Hepatocyte (in vitro differentiated cells): ENCODE results near the gene PRICKLE3. TPM values are rescaled to one million over a fixed set of nuclear protein-coding genes. Genes with fewer than 3 reads are reported as not detected.

ENCODE experiments used
- DNase-seq: peaks from one replicate; pipeline ENCODE4 v3.0.0-alpha.2; 2016; ENCODE audit warnings: low spot score
- H2AFZ ChIP-seq: fragments of 200-600 bp; sonication (generic); 2 replicates; pipeline ENCODE4 v1.6.0; 2016; ENCODE audit warnings: antibody characterized with exemption, mild to moderate bottlenecking
- H3K27ac ChIP-seq: fragments of 200-600 bp; sonication (generic); 2 replicates; pipeline ENCODE4 v1.5.1; 2016; ENCODE audit warnings: mild to moderate bottlenecking
- H3K27me3 ChIP-seq: fragments of 200-600 bp; sonication (generic); 2 replicates; pipeline ENCODE4 v1.6.1; 2016
- H3K36me3 ChIP-seq: fragments of 200-600 bp; sonication (generic); replicated peaks from 2 replicates; pipeline ENCODE4 v1.5.1; 2016; ENCODE audit warnings: low read depth; ENCODE audit not compliant: insufficient read depth
- H3K4me1 ChIP-seq: fragments of 200-600 bp; sonication (generic); 2 replicates; pipeline ENCODE4 v1.5.1; 2016; ENCODE audit warnings: mild to moderate bottlenecking, moderate library complexity; ENCODE audit not compliant: insufficient read depth
- H3K4me2 ChIP-seq: fragments of 200-600 bp; sonication (generic); 2 replicates; pipeline ENCODE4 v1.6.0; 2016
- H3K4me3 ChIP-seq: fragments of 200-600 bp; sonication (generic); 2 replicates; pipeline ENCODE4 v1.5.1; 2016; ENCODE audit warnings: mild to moderate bottlenecking
- H3K79me2 ChIP-seq: fragments of 200-600 bp; sonication (generic); 2 replicates; pipeline ENCODE4 v1.6.0; 2017; ENCODE audit warnings: mild to moderate bottlenecking
- H3K9me2 ChIP-seq: fragments of 200-600 bp; sonication (generic); replicated peaks from 2 replicates; pipeline ENCODE4 v1.6.0; 2017; ENCODE audit warnings: mild to moderate bottlenecking; ENCODE audit not compliant: insufficient read depth
- H3K9me3 ChIP-seq: fragments of 200-600 bp; sonication (generic); 2 replicates; pipeline ENCODE4 v1.5.1; 2016; ENCODE audit warnings: low read depth, mild to moderate bottlenecking
- H4K20me1 ChIP-seq: fragments of 200-600 bp; sonication (generic); 2 replicates; pipeline ENCODE4 v1.6.0; 2016; ENCODE audit warnings: mild to moderate bottlenecking; ENCODE audit not compliant: insufficient read depth, poor library complexity, severe bottlenecking
- EZH2 ChIP-seq: fragments of 200-600 bp; sonication (generic); IDR thresholded peaks from 2 replicates; pipeline ENCODE4 v1.6.1; 2016; ENCODE audit warnings: antibody characterized with exemption, mild to moderate bottlenecking, borderline replicate concordance
- EZH2phosphoT487 ChIP-seq: fragments of 200-600 bp; sonication (generic); IDR thresholded peaks from one replicate; pipeline ENCODE4 v1.6.1; 2018; ENCODE audit warnings: antibody characterized with exemption, mild to moderate bottlenecking, low read depth, moderate library complexity; ENCODE audit not compliant: unreplicated experiment, severe bottlenecking
- WGBS: methylation state at CpG from one replicate; pipeline ENCODE4 v1.1.6; 2016; ENCODE audit warnings: low lambda C conversion rate; ENCODE audit errors: missing lambda C conversion rate; 5-methylcytosine and 5-hydroxymethylcytosine counted together
- polyA plus RNA-seq: library from polyadenylated mRNA; unstranded; fragments of >200 nt; fragmentation: Nextera tagmentation; extraction: Ambion mirVana; gene quantifications from 2 replicates; pipeline ENCODE4 v1.2.1, GENCODE V29; 2016
- total RNA-seq: library from RNA; depleted of rRNA; stranded (reverse); fragments of >200 nt; gene quantifications from 2 replicates; pipeline ENCODE4 v1.2.3, GENCODE V29; 2014
- TF ChIP-seq, protein P1 (sequence below): fragments of 200-600 bp; sonication (generic); IDR thresholded peaks from 2 replicates; pipeline ENCODE4 v1.5.1; 2016; ENCODE audit warnings: antibody characterized with exemption, mild to moderate bottlenecking; ENCODE audit not compliant: poor library complexity

PRICKLE3 gene, protein sequence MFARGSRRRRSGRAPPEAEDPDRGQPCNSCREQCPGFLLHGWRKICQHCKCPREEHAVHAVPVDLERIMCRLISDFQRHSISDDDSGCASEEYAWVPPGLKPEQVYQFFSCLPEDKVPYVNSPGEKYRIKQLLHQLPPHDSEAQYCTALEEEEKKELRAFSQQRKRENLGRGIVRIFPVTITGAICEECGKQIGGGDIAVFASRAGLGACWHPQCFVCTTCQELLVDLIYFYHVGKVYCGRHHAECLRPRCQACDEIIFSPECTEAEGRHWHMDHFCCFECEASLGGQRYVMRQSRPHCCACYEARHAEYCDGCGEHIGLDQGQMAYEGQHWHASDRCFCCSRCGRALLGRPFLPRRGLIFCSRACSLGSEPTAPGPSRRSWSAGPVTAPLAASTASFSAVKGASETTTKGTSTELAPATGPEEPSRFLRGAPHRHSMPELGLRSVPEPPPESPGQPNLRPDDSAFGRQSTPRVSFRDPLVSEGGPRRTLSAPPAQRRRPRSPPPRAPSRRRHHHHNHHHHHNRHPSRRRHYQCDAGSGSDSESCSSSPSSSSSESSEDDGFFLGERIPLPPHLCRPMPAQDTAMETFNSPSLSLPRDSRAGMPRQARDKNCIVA
- 2.8 and 6.1 TPM in 2 replicates for total RNA-seq
- 9.3 and 15.7 TPM in 2 replicates for polyA plus RNA-seq

DNA sequence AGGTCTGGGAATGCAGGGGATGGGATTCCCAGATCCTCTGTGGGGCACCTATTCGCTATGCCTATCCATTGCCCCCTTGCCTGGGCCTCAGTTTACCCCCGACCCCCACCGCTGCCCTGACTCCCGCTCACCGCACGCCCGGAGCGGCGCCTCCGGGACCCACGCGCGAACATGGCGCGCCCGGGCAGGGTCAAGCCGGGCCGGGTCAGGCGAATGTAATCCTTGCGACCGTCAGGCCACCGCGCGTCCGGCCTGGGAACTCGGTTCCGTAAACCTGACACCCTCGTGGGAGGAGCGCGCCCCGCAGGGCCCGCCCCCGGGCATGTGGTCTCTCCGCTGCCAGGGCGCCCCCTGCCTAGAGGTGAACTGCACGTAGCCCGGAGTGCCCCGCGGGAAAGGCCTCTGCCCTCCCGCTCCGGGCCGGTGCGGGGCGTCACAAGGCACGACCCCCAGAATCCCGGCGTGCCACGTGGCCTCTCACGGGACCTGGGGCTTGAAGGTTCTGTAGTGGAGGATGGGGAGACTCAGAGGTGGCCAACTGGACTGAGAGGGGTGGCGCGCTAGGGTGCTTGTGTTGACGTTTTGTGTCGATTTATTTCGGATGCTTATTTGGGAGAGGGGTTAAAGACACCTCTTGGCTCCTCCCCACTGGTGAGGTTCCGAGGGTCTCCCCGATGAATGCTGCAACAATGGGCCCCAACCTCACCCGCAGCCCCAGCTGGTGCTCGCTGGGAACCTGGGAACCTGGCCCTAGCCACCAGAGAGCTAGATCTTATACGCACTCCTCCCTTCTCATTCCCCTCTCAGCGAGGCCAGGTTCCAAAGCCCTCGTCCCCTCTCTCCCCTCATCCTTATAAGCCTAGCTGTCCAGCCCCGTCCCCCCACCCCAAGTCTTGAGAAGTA lies at the start of gene PRICKLE3:
Gene PRICKLE3 (minus strand): TSS at position 249 of the 903 bp plus-strand sequence. CDS start 76 bp downstream, at position 173.
- no peak for TF ChIP-seq EZH2phosphoT487
- TF ChIP-seq, protein P1, sequence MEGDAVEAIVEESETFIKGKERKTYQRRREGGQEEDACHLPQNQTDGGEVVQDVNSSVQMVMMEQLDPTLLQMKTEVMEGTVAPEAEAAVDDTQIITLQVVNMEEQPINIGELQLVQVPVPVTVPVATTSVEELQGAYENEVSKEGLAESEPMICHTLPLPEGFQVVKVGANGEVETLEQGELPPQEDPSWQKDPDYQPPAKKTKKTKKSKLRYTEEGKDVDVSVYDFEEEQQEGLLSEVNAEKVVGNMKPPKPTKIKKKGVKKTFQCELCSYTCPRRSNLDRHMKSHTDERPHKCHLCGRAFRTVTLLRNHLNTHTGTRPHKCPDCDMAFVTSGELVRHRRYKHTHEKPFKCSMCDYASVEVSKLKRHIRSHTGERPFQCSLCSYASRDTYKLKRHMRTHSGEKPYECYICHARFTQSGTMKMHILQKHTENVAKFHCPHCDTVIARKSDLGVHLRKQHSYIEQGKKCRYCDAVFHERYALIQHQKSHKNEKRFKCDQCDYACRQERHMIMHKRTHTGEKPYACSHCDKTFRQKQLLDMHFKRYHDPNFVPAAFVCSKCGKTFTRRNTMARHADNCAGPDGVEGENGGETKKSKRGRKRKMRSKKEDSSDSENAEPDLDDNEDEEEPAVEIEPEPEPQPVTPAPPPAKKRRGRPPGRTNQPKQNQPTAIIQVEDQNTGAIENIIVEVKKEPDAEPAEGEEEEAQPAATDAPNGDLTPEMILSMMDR = peak; percentile 32
- peak; percentile 84 for DNase-seq
- no peaks in the 10 kb centered on the region for H3K9me2 ChIP-seq
- H3K27ac ChIP-seq = peak within 1 kb of the TSS; percentile 63
- no peaks in the 10 kb centered on the region for H3K27me3 ChIP-seq
- H4K20me1 ChIP-seq = no peaks in the 10 kb centered on the region
- peak within 1 kb of the TSS; percentile 45 for H2AFZ ChIP-seq
- H3K36me3 ChIP-seq = no peaks in the 10 kb centered on the region
- 54% methylated on average over 50 of the region's 62 CpGs for WGBS
- H3K4me1 ChIP-seq = no peaks in the 10 kb centered on the region
- peak within 1 kb of the TSS; percentile 86 for H3K4me2 ChIP-seq
- no peaks in the 10 kb centered on the region for H3K9me3 ChIP-seq
- peak within 1 kb of the TSS; percentile 13 for H3K4me3 ChIP-seq
- no peaks in the 10 kb centered on the region for H3K79me2 ChIP-seq

DNA sequence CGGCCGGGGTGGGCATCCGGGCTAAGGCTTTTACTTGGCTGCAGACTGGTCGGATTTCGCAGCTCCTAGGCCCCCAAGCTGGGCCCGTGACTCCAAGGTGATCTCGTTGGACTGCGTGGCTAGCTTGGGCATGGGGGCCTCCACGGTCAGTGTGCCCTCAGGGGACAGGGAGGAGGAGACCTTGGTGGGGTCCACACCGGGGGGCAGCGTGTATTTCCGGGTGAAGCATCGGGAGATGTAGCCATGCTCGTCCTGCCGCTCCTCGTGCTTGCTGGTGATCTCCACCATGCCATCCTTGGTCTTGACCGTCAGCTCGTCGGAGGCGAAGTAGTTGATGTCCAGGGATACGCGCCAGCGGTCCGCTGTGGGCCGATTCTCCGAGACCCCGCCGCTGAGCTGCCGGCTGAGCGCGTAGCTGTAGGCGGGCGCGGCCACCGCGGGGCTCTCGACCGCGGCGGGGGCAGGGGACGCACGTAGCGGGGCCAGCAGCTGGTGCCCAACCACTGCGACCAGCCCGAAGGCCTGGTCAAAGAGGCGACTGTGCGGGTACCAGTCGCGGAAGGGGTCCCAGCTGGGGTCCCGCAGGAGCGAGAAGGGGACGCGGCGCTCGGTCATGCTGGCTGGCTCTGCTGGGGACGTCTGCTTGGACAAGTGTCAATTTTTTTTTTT lies 47.8 kb upstream of the PRICKLE3 start:
- Histone ChIP-seq H3K9me3 (no peaks in the 10 kb centered on the region), H3K36me3 (no peaks in the 10 kb centered on the region), H3K79me2 (no peaks in the 10 kb centered on the region), H3K4me2 (no peak overlapping the region), H2AFZ (no peak overlapping the region), H3K9me2 (no peaks in the 10 kb centered on the region), H3K27me3 (no peaks in the 10 kb centered on the region), H3K4me1 (no peaks in the 10 kb centered on the region), H3K4me3 (no peak overlapping the region), H3K27ac (no peak overlapping the region), H4K20me1 (no peaks in the 10 kb centered on the region)
- 95% methylated on average over 51 of the region's 56 CpGs for WGBS
- TF ChIP-seq, protein P1 = no peak
- TF ChIP-seq EZH2phosphoT487 = no peak
- TF ChIP-seq EZH2 = no peak
- DNase-seq = no peak

DNA sequence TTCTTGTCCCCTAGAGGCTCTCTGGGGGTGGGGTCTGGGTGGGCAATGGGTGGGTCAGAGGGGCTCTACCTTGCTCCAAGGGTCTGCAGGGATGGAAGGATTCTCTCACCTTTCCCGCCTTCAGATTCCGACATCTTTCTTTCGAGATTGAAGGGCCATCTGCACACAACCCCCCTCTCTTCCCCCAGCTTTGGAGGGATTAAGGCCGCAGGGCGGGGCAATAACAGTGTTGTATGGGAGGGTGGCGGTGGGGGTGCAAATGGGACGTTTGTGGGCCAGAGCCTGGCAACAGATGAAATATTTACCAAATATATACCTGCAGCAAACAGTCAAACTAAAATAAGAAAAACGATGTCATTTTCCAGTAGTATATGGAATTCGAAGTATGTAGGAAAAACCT lies 47.0 kb upstream of the PRICKLE3 start, which contains the start of gene CACNA1F:
Gene CACNA1F (minus strand): TSS at position 165 of the 400 bp plus-strand sequence. CDS start 31 bp downstream, at position 134.
- no peak for DNase-seq
- Histone ChIP-seq H3K79me2 (no peaks in the 10 kb centered on the region), H3K36me3 (no peaks in the 10 kb centered on the region), H2AFZ (no peak within 1 kb of the TSS), H3K4me2 (no peak within 1 kb of the TSS), H3K27me3 (no peaks in the 10 kb centered on the region), H4K20me1 (no peaks in the 10 kb centered on the region), H3K4me3 (no peak within 1 kb of the TSS), H3K9me2 (no peaks in the 10 kb centered on the region), H3K27ac (no peak within 1 kb of the TSS), H3K9me3 (no peaks in the 10 kb centered on the region), H3K4me1 (no peaks in the 10 kb centered on the region)
- no peak for TF ChIP-seq EZH2phosphoT487
- TF ChIP-seq, protein P1 = no peak
- no peak for TF ChIP-seq EZH2
- WGBS = 78% methylated on average over 9 of the region's 9 CpGs
